ENCODE results near the gene NUAK2.

- TF ChIP-seq CTCF (conservative IDR thresholded peaks at IDR 0.05; ENCODE audit: low read depth, low read length) (no peak), RAD21 (IDR thresholded peaks at IDR 0.05; ENCODE audit: low read length) (no peak)
These were observed 48.2 kb upstream of the NUAK2 start for GRCh38 chr1:205369701-205370123.
